SK-N-MC (cell line): Measurements from ENCODE around the gene TDRD12.

Experiments
- DNase-seq: peaks from one replicate; pipeline ENCODE4 v3.0.0-alpha.2; 2011; ENCODE audit warnings: low read depth, low spot score
- H3K27ac ChIP-seq: fragments of 200-600 bp; sonication (generic); 2 replicates; pipeline ENCODE4 v1.5.1; 2016; ENCODE audit warnings: mixed run types
- H3K36me3 ChIP-seq: fragments of 200-600 bp; sonication (generic); 2 replicates; pipeline ENCODE4 v1.6.1; 2017; ENCODE audit warnings: antibody characterized with exemption, low read length, mixed read lengths; ENCODE audit not compliant: insufficient read depth
- H3K4me3 ChIP-seq: fragments of 200-600 bp; sonication (generic); 2 replicates; pipeline ENCODE4 v1.5.1; 2016
- H3K9ac ChIP-seq: fragments of 200-600 bp; sonication (generic); 2 replicates; pipeline ENCODE4 v1.8.0; 2017; ENCODE audit warnings: mixed run types, mixed read lengths; ENCODE audit not compliant: insufficient read length
- H3K9me3 ChIP-seq: fragments of 200-600 bp; sonication (generic); 2 replicates; pipeline ENCODE4 v1.6.1; 2017; ENCODE audit warnings: low read depth, mild to moderate bottlenecking, antibody characterized with exemption, low read length, moderate library complexity, mixed read lengths
- EZH2 ChIP-seq: fragments of 200-600 bp; sonication (generic); IDR thresholded peaks from one replicate; pipeline ENCODE4 v1.6.1; 2017; ENCODE audit warnings: antibody characterized with exemption
- FOXP2 ChIP-seq: optimal IDR thresholded peaks from 2 replicates; pipeline ENCODE3; 2011; ENCODE audit warnings: mild to moderate bottlenecking, moderate library complexity; ENCODE audit not compliant: insufficient read depth; ENCODE audit errors: extremely low read length, control extremely low read depth
- POLR2AphosphoS5 ChIP-seq: IDR thresholded peaks from 2 replicates; pipeline ENCODE4 v1.6.1; 2012; ENCODE audit warnings: mild to moderate bottlenecking, low read depth, low read length, borderline replicate concordance

TDRD12 gene

GRCh38 chr19:32812571-32812970, 93.0 kb downstream of the TDRD12 start:
- no peak for DNase-seq
- H3K9me3 ChIP-seq, result no peaks in the 10 kb centered on the region
- TF ChIP-seq FOXP2 (no peak), POLR2AphosphoS5 (no peak), EZH2 (no peak)

GRCh38 chr19:32813862-32814425, 94.4 kb downstream of the TDRD12 start:
- Histone ChIP-seq H3K9me3 (no peaks in the 10 kb centered on the region), H3K36me3 (no peaks in the 10 kb centered on the region), H3K4me3 (no peak overlapping the region), H3K9ac (no peak overlapping the region), H3K27ac (no peak overlapping the region)
- DNase-seq, result no peak
- TF ChIP-seq FOXP2 (no peak), POLR2AphosphoS5 (no peak), EZH2 (no peak)

More at GRCh38 chr19:32812571-32812970, 93.0 kb downstream of the TDRD12 start:
- no peak overlapping the region for H3K9ac ChIP-seq
- H3K4me3 ChIP-seq, result no peak overlapping the region
- H3K27ac ChIP-seq, result no peak overlapping the region
- H3K36me3 ChIP-seq, result no peaks in the 10 kb centered on the region

GRCh38 chr19:32814624-32815023, 95.1 kb downstream of the TDRD12 start:
- Histone ChIP-seq H3K4me3 (no peak overlapping the region), H3K9ac (no peak overlapping the region), H3K9me3 (no peaks in the 10 kb centered on the region), H3K27ac (no peak overlapping the region), H3K36me3 (no peaks in the 10 kb centered on the region)
- TF ChIP-seq EZH2 (no peak), FOXP2 (no peak), POLR2AphosphoS5 (no peak)
- no peak for DNase-seq

- H3K9me3 ChIP-seq, result no peaks in the 10 kb centered on the region
- H3K9ac ChIP-seq, result no peak overlapping the region
- no peak overlapping the region for H3K27ac ChIP-seq
- no peak for DNase-seq
- no peak overlapping the region for H3K4me3 ChIP-seq
- H3K36me3 ChIP-seq, result no peaks in the 10 kb centered on the region
- no peak for TF ChIP-seq FOXP2
- TF ChIP-seq EZH2, result no peak
- no peak for TF ChIP-seq POLR2AphosphoS5
These were observed 97.1 kb downstream of the TDRD12 start for GRCh38 chr19:32816555-32817099.

- H3K4me3 ChIP-seq, result no peak overlapping the region
- DNase-seq, result no peak
These were observed 98.3 kb downstream of the TDRD12 start for GRCh38 chr19:32817569-32818476.

GRCh38 chr19:32818536-32818935, 99.0 kb downstream of the TDRD12 start:
- no peak overlapping the region for H3K4me3 ChIP-seq
- H3K36me3 ChIP-seq, result no peaks in the 10 kb centered on the region
- no peak overlapping the region for H3K27ac ChIP-seq
- H3K9me3 ChIP-seq, result no peaks in the 10 kb centered on the region
- H3K9ac ChIP-seq, result no peak overlapping the region
- TF ChIP-seq FOXP2 (no peak), EZH2 (no peak), POLR2AphosphoS5 (no peak)
- no peak for DNase-seq

More at GRCh38 chr19:32817569-32818476, 98.3 kb downstream of the TDRD12 start:
- Histone ChIP-seq H3K36me3 (no peaks in the 10 kb centered on the region), H3K9ac (no peak overlapping the region), H3K27ac (no peak overlapping the region), H3K9me3 (no peaks in the 10 kb centered on the region)
- no peak for TF ChIP-seq EZH2
- no peak for TF ChIP-seq FOXP2
- TF ChIP-seq POLR2AphosphoS5, result no peak

GRCh38 chr19:32819419-32820400, 100.1 kb downstream of the TDRD12 start:
- TF ChIP-seq FOXP2 (no peak), POLR2AphosphoS5 (no peak), EZH2 (no peak)
- Histone ChIP-seq H3K9me3 (no peaks in the 10 kb centered on the region), H3K4me3 (no peak overlapping the region), H3K36me3 (no peaks in the 10 kb centered on the region), H3K27ac (no peak overlapping the region), H3K9ac (no peak overlapping the region)
- DNase-seq, result no peak
